Superior temporal gyrus (tissue), 1 donor: Measurements from ENCODE around the gene ROMO1.
"Not testable (repeated sequence)": the region's sequence is repeated elsewhere in the genome, so short reads cannot be mapped to it uniquely, and the experiment has no call there.

Source experiments
- DNase-seq: peaks from one replicate; pipeline ENCODE4 v3.0.0-alpha.2; 2016; ENCODE audit errors: extremely low spot score

Gene ROMO1

GRCh38 chr20:35730583-35731468, 31.6 kb downstream of the ROMO1 start:
- DNase-seq = no peak

- no peak for DNase-seq
Measured at GRCh38 chr20:35731469-35731788, 32.2 kb downstream of the ROMO1 start.

- no peak for DNase-seq
Measured at GRCh38 chr20:35731862-35732643, 32.8 kb downstream of the ROMO1 start.

GRCh38 chr20:35732644-35732982, 33.4 kb downstream of the ROMO1 start:
- no peak for DNase-seq

GRCh38 chr20:35734374-35734773, 35.2 kb downstream of the ROMO1 start:
- no peak for DNase-seq

GRCh38 chr20:35734777-35735649, 35.8 kb downstream of the ROMO1 start:
- DNase-seq = no peak

GRCh38 chr20:35735826-35736470, 36.7 kb downstream of the ROMO1 start:
- no peak for DNase-seq

GRCh38 chr20:35737865-35738333, 38.7 kb downstream of the ROMO1 start:
- DNase-seq = no peak

- no peak for DNase-seq
Measured at GRCh38 chr20:35738410-35739179, 39.4 kb downstream of the ROMO1 start.

- no peak for DNase-seq
Measured at GRCh38 chr20:35739294-35740163, 40.3 kb downstream of the ROMO1 start.

- peak; percentile 100 for DNase-seq
Measured at GRCh38 chr20:35741892-35742740, 42.9 kb downstream of the ROMO1 start, which contains the start of gene RBM39. Gene RBM39, minus strand, starts transcription at chr20:35742260. Its CDS starts 1,386 bp downstream, at chr20:35740874.

GRCh38 chr20:35742741-35743523, 43.7 kb downstream of the ROMO1 start:
- DNase-seq = peak; percentile 62

- DNase-seq = no peak
Measured at GRCh38 chr20:35743693-35744491, 44.7 kb downstream of the ROMO1 start.

GRCh38 chr20:35744492-35744841, 45.3 kb downstream of the ROMO1 start:
- not testable (repeated sequence) for DNase-seq
